HEK293T (cell line): ENCODE results near the gene ZNF74.

ENCODE experiments used
- ELF4 ChIP-seq: fragments of 450-650 bp; IDR thresholded peaks from 2 replicates; pipeline ENCODE4 v1.6.1; 2017; ENCODE audit warnings: antibody characterized with exemption
- SP1 ChIP-seq: fragments of 450-650 bp; IDR thresholded peaks from 2 replicates; pipeline ENCODE4 v1.6.1; 2017

GRCh38 chr22:20436768-20437612 lies 43.0 kb downstream of the ZNF74 start:
- TF ChIP-seq SP1 (no peak), ELF4 (no peak)
